Measurements from ENCODE around the gene PIGR.

- TF ChIP-seq POLR2A (IDR thresholded peaks at IDR 0.05; ENCODE audit: low read depth, low read length) (no peak), POLR2AphosphoS5 (IDR thresholded peaks at IDR 0.05; ENCODE audit: low read depth, low read length) (no peak)
These were observed 29.0 kb upstream of the PIGR start for GRCh38 chr1:206975306-206975705.
